H1 (cell line): ENCODE data around the gene CCDC88A. TPM values are rescaled to one million over a fixed set of nuclear protein-coding genes. Genes with fewer than 3 reads are reported as not detected.

Source experiments
- CTCF ChIA-PET: fragments of 300-600 bp; sonication (Branson Sonifier 250); formaldehyde crosslinking; loops from one replicate; lab custom pipeline; 2021; ENCODE audit not compliant: partially characterized antibody; lab: Charles Lee
- POLR2A ChIA-PET: fragments of 300-600 bp; sonication (Branson Sonifier 250); formaldehyde crosslinking; loops from one replicate; lab custom pipeline; 2021; ENCODE audit warnings: inconsistent platforms; ENCODE audit not compliant: partially characterized antibody; lab: Charles Lee
- DNase-seq, 2 experiments: peaks; one replicate each; pipeline versions ENCODE4 v3.0.0 to v3.0.0-alpha.2; 2010 to 2022; ENCODE audit warnings: low spot score in 2 of 2, low read depth in 1 of 2, mixed read lengths in 1 of 2
- FAIRE-seq: peaks from 2 replicates; lab custom pipeline; 2011; peaks lifted over from hg19 to GRCh38; lab: Jason Lieb, UNC
- H2AFZ ChIP-seq: 2 replicates; pipeline ENCODE4 v1.8.1; 2012; ENCODE audit warnings: low read length, inconsistent platforms
- H2AK5ac ChIP-seq: 2 replicates; pipeline ENCODE4 v1.6.1; 2013; ENCODE audit warnings: low read depth, low read length
- H2BK120ac ChIP-seq: replicated peaks from 2 replicates; pipeline ENCODE3; 2013; ENCODE audit warnings: low read depth, low read length, inconsistent platforms
- H2BK12ac ChIP-seq: 2 replicates; pipeline ENCODE4 v1.6.1; 2013; ENCODE audit warnings: low read depth, low read length
- H2BK15ac ChIP-seq: 2 replicates; pipeline ENCODE4 v1.6.1; 2013; ENCODE audit warnings: low read length
- H2BK20ac ChIP-seq: 2 replicates; pipeline ENCODE4 v1.6.1; 2013; ENCODE audit warnings: low read length
- H2BK5ac ChIP-seq: 2 replicates; pipeline ENCODE4 v1.6.1; 2013; ENCODE audit warnings: low read depth, low read length
- H3K14ac ChIP-seq: 2 replicates; pipeline ENCODE4 v1.6.1; 2013; ENCODE audit warnings: inconsistent platforms; ENCODE audit not compliant: insufficient read length
- H3K18ac ChIP-seq: 2 replicates; pipeline ENCODE4 v1.6.1; 2013; ENCODE audit warnings: low read length; ENCODE audit errors: extremely low read depth
- H3K23ac ChIP-seq: 2 replicates; pipeline ENCODE4 v1.6.1; 2013; ENCODE audit warnings: inconsistent platforms; ENCODE audit not compliant: insufficient read length
- H3K23me2 ChIP-seq: 2 replicates; pipeline ENCODE4 v1.6.1; 2013; ENCODE audit warnings: low read depth, low read length
- H3K27ac ChIP-seq: 2 replicates; pipeline ENCODE4 v1.6.1; 2011; ENCODE audit warnings: low read depth, low read length, inconsistent platforms
- H3K27me3 ChIP-seq, 4 experiments: replicated peaks in 1 of 4; 1 replicate in 1 of 4; 2 replicates in 3 of 4; pipeline versions ENCODE4 v1.6.1 to v1.8.1; 2011 to 2013; ENCODE audit warnings: low read length in 3 of 4, mild to moderate bottlenecking in 3 of 4, inconsistent platforms in 2 of 4, mixed read lengths in 2 of 4, moderate library complexity in 1 of 4; ENCODE audit not compliant: control insufficient read depth in 3 of 4, insufficient read depth in 3 of 4; ENCODE audit errors: extremely low read depth in 1 of 4
- H3K36me3 ChIP-seq, 4 experiments: 2 replicates each; pipeline versions ENCODE4 v1.6.1 to v1.8.1; 2011 to 2013; ENCODE audit warnings: mild to moderate bottlenecking in 4 of 4, low read length in 3 of 4, moderate library complexity in 2 of 4, control low read depth in 1 of 4, inconsistent platforms in 1 of 4; ENCODE audit not compliant: insufficient read depth in 4 of 4, control insufficient read depth in 2 of 4
- H3K4ac ChIP-seq: replicated peaks from 2 replicates; pipeline ENCODE3; 2013; ENCODE audit warnings: low read length, low read depth, mixed read lengths, inconsistent platforms; ENCODE audit not compliant: insufficient read length
- H3K4me1 ChIP-seq, 4 experiments: replicated peaks in 1 of 4; 1 replicate in 1 of 4; 2 replicates in 3 of 4; pipeline versions ENCODE4 v1.6.1 to v1.8.1; 2011 to 2013; ENCODE audit warnings: low read length in 3 of 4, inconsistent platforms in 2 of 4, mixed read lengths in 1 of 4; ENCODE audit not compliant: insufficient read depth in 4 of 4, control insufficient read depth in 3 of 4
- H3K4me2 ChIP-seq, 2 experiments: 2 replicates each; pipeline versions ENCODE4 v1.6.1 to v1.8.1; 2011 to 2013; ENCODE audit warnings: low read depth in 2 of 2, low read length in 2 of 2, control low read depth in 1 of 2, inconsistent platforms in 1 of 2, mild to moderate bottlenecking in 1 of 2; ENCODE audit not compliant: insufficient read depth in 1 of 2
- H3K4me3 ChIP-seq, 4 experiments: fragments of 200-600, 300-600 bp in 1 of 4; sonication (generic), shearing (Covaris generic), sonication (Bioruptor Twin) in 1 of 4; 2 replicates each; pipeline versions ENCODE4 v1.5.1 to v1.8.1; 2011 to 2016; ENCODE audit warnings: low read length in 4 of 4, low read depth in 3 of 4, control low read depth in 2 of 4, inconsistent platforms in 2 of 4, mild to moderate bottlenecking in 2 of 4, mixed read lengths in 1 of 4, moderate library complexity in 1 of 4; ENCODE audit not compliant: insufficient read depth in 2 of 4; ENCODE audit errors: extremely low read depth in 1 of 4
- H3K56ac ChIP-seq: replicated peaks from 2 replicates; pipeline ENCODE3; 2013; ENCODE audit warnings: low read depth, mild to moderate bottlenecking, mixed read lengths, low read length, inconsistent platforms; ENCODE audit not compliant: insufficient read length
- H3K79me1 ChIP-seq: 2 replicates; pipeline ENCODE4 v1.6.1; 2013; ENCODE audit warnings: low read depth, low read length, control low read depth
- H3K79me2 ChIP-seq, 2 experiments: 2 replicates each; pipeline versions ENCODE4 v1.6.1 to v1.8.1; 2012 to 2013; ENCODE audit warnings: low read length in 2 of 2, mild to moderate bottlenecking in 2 of 2, inconsistent platforms in 1 of 2; ENCODE audit not compliant: insufficient read depth in 2 of 2, control insufficient read depth in 1 of 2
- H3K9ac ChIP-seq, 4 experiments: replicated peaks in 1 of 4; 1 replicate in 1 of 4; 2 replicates in 3 of 4; pipeline versions ENCODE4 v1.6.1 to v1.8.1; 2011 to 2013; ENCODE audit warnings: low read depth in 3 of 4, low read length in 3 of 4, control low read depth in 2 of 4, mild to moderate bottlenecking in 2 of 4, moderate library complexity in 2 of 4, inconsistent platforms in 1 of 4; ENCODE audit errors: extremely low read depth in 1 of 4
- H3K9me3 ChIP-seq, 2 experiments: 2 replicates each; pipeline versions ENCODE4 v1.6.1 to v1.8.1; 2012 to 2013; ENCODE audit warnings: mild to moderate bottlenecking in 2 of 2, moderate library complexity in 2 of 2, control low read depth in 1 of 2, inconsistent platforms in 1 of 2, low read depth in 1 of 2, low read length in 1 of 2, mixed read lengths in 1 of 2; ENCODE audit not compliant: insufficient read depth in 2 of 2
- H4K20me1 ChIP-seq, 2 experiments: replicated peaks in 1 of 2; 2 replicates each; pipeline versions ENCODE3 to v1.8.1; 2011 to 2013; ENCODE audit warnings: inconsistent platforms in 2 of 2, low read length in 2 of 2, mild to moderate bottlenecking in 1 of 2; ENCODE audit not compliant: insufficient read depth in 2 of 2, control insufficient read depth in 1 of 2
- H4K5ac ChIP-seq: 2 replicates; pipeline ENCODE4 v1.6.1; 2013; ENCODE audit warnings: low read length, low read depth, mixed read lengths, inconsistent platforms; ENCODE audit not compliant: insufficient read length
- H4K8ac ChIP-seq: 2 replicates; pipeline ENCODE4 v1.8.0; 2013; ENCODE audit warnings: mild to moderate bottlenecking, moderate library complexity, low read length, inconsistent platforms; ENCODE audit not compliant: insufficient read depth; ENCODE audit errors: extremely low read depth
- H4K91ac ChIP-seq: replicated peaks from 2 replicates; pipeline ENCODE3; 2013; ENCODE audit warnings: low read length, mixed read lengths, inconsistent platforms; ENCODE audit not compliant: insufficient read length
- CHD1 ChIP-seq: IDR thresholded peaks from 2 replicates; pipeline ENCODE4 v1.6.1; 2012; ENCODE audit warnings: low read depth, low read length, improper control_type of control experiment
- CTCF ChIP-seq, 3 experiments: IDR thresholded peaks; 1 replicate in 2 of 3; 2 replicates in 1 of 3; pipeline versions ENCODE4 v1.5.1 to v1.6.1; 2011; ENCODE audit warnings: low read length in 3 of 3, mild to moderate bottlenecking in 3 of 3, inconsistent platforms in 2 of 3, low read depth in 1 of 3, moderate library complexity in 1 of 3; ENCODE audit not compliant: insufficient read depth in 1 of 3; ENCODE audit errors: control extremely low read depth in 1 of 3
- EZH2 ChIP-seq: fragments of 200-600 bp; sonication (generic); IDR thresholded peaks from 2 replicates; pipeline ENCODE4 v1.7.1; 2012; ENCODE audit warnings: low read depth, mild to moderate bottlenecking, moderate library complexity, low read length, inconsistent platforms; ENCODE audit not compliant: severe bottlenecking
- HDAC2 ChIP-seq, 2 experiments: fragments of 300-600 bp in 1 of 2; sonication (generic) in 1 of 2; IDR thresholded peaks; 2 replicates each; pipeline ENCODE4 v1.6.1; 2011 to 2012; ENCODE audit warnings: low read depth in 2 of 2, low read length in 2 of 2, mild to moderate bottlenecking in 2 of 2, moderate library complexity in 2 of 2, borderline replicate concordance in 1 of 2, inconsistent platforms in 1 of 2
- SP4 ChIP-seq: IDR thresholded peaks from 2 replicates; pipeline ENCODE4 v1.6.1; 2012; ENCODE audit warnings: low read length, inconsistent platforms
- SRF ChIP-seq: IDR thresholded peaks from 2 replicates; pipeline ENCODE4 v1.6.1; 2011; ENCODE audit warnings: mild to moderate bottlenecking, low read depth, low read length, moderate library complexity
- SUZ12 ChIP-seq: fragments of 200-600 bp; sonication (generic); IDR thresholded peaks from 2 replicates; pipeline ENCODE4 v1.6.1; 2012; ENCODE audit warnings: mild to moderate bottlenecking, inconsistent platforms, low read length, moderate library complexity, mixed read lengths
- TAF1 ChIP-seq: IDR thresholded peaks from 2 replicates; pipeline ENCODE4 v1.6.1; 2011; ENCODE audit warnings: mild to moderate bottlenecking, low read depth, low read length
- TCF12 ChIP-seq: IDR thresholded peaks from 2 replicates; pipeline ENCODE4 v1.6.1; 2011; ENCODE audit warnings: low read depth, mild to moderate bottlenecking, low read length
- WGBS, 2 experiments: shearing (Covaris generic) in 1 of 2; methylation state at CpG; one replicate each; pipeline versions ENCODE4 v1.1.6 to v1.1.7; 2013 to 2015; ENCODE audit warnings: low lambda C conversion rate in 2 of 2, mixed read lengths in 2 of 2, inconsistent platforms in 1 of 2, low coverage in 1 of 2, missing lambda C conversion rate in 1 of 2; ENCODE audit not compliant: insufficient replicate concordance in 2 of 2, insufficient coverage in 1 of 2, insufficient read length in 1 of 2; ENCODE audit errors: extremely low coverage in 1 of 2, missing lambda C conversion rate in 1 of 2; 5-methylcytosine and 5-hydroxymethylcytosine counted together
- polyA plus RNA-seq, 7 experiments: library from polyadenylated mRNA; depleted of rRNA in 3 of 7; stranded (reverse) in 5 of 7; unstranded in 2 of 7; fragments of >200 nt in 5 of 7; fragments of 200-250 nt in 2 of 7; gene quantifications; 1 replicate in 5 of 7; 2 replicates in 1 of 7; 4 replicates in 1 of 7; pipeline versions ENCODE4 v1.2.1 to v1.2.3, GENCODE V29; 2011 to 2013; ENCODE audit warnings: missing spikeins in 2 of 7, mixed read lengths in 2 of 7
- total RNA-seq: library from RNA; stranded (reverse); fragmentation: NEBNext Ultra II Directional; extraction: Animal tissue kit (Norgen Biotek cat#: 25700); gene quantifications from 2 replicates; pipeline ENCODE4 v1.2.1, GENCODE V29; 2021

CCDC88A gene
- total and polyA plus RNA-seq, 2 of the 8 experiments (the other 6 are each of a cell fraction or from before 2014, with no cell fraction given): 27.0 to 98.0 TPM

GRCh38 chr2:55364189-55365055, 55.2 kb downstream of the CCDC88A start:
- H4K20me1 ChIP-seq: no peaks in the 10 kb centered on the region
- POLR2A ChIA-PET: no interaction called here
- H3K27ac ChIP-seq: no peak overlapping the region
- H3K36me3 ChIP-seq: peaks cover 0 to 10% (median 0%) of the 10 kb centered on the region in 4 experiments; a peak in 1 of 8 replicates
- no peak overlapping the region for H3K4me3 ChIP-seq
- H2BK15ac ChIP-seq: no peak overlapping the region
- no peak for FAIRE-seq
- TF ChIP-seq TCF12 (no peak), EZH2 (no peak), CHD1 (no peak), SUZ12 (no peak), CTCF (IDR thresholded peaks at IDR 0.05; ENCODE audit: control extremely low read depth in 1 of 3, insufficient read depth in 1 of 3, low read depth in 1 of 3, low read length in 3 of 3) (no peak), HDAC2 (IDR thresholded peaks at IDR 0.05; ENCODE audit: borderline replicate concordance in 1 of 2, low read depth in 2 of 2, low read length in 2 of 2) (no peak), SRF (no peak), SP4 (no peak), TAF1 (no peak)
- TF ChIP-seq, all 59 proteins: peak for 0
- H3K14ac ChIP-seq: no peak overlapping the region
- H3K4ac ChIP-seq: no peak overlapping the region
- no peaks in the 10 kb centered on the region for H3K23me2 ChIP-seq
- no peak overlapping the region for H2BK12ac ChIP-seq
- H2AFZ ChIP-seq: no peak overlapping the region
- no peaks in the 10 kb centered on the region for H3K79me1 ChIP-seq
- H4K5ac ChIP-seq: no peak overlapping the region
- H3K27me3 ChIP-seq: no peaks in the 10 kb centered on the region
- no peak overlapping the region for H4K91ac ChIP-seq
- no peak overlapping the region for H4K8ac ChIP-seq
- no peak for DNase-seq
- 89% methylated on average over 3 of the region's 3 CpGs; no CpG with 5 or more reads in 1 of the 2 experiments for WGBS, 2 experiments
- no peak overlapping the region for H3K9ac ChIP-seq
- CTCF ChIA-PET: interaction anchor here (2.0 kb wide), 1 partner anchor 13 kb away, joined by 6 read pairs; no protein-coding TSS in a partner anchor
- H3K4me1 ChIP-seq: no peaks in the 10 kb centered on the region
- no peaks in the 10 kb centered on the region for H3K79me2 ChIP-seq
- H2BK5ac ChIP-seq: no peak overlapping the region
- no peak overlapping the region for H2AK5ac ChIP-seq
- H3K18ac ChIP-seq: no peak overlapping the region
- H2BK120ac ChIP-seq: no peak overlapping the region
- no peak overlapping the region for H3K4me2 ChIP-seq
- no peak overlapping the region for H2BK20ac ChIP-seq
- H3K23ac ChIP-seq: no peak overlapping the region
- no peak overlapping the region for H3K56ac ChIP-seq
- no peaks in the 10 kb centered on the region for H3K9me3 ChIP-seq
